CD1c-positive myeloid dendritic cell (primary cell): Measurements from ENCODE around the gene CORO7.

Source experiments
- DNase-seq: peaks from one replicate; pipeline ENCODE4 v3.0.0-alpha.2; 2016; ENCODE audit errors: extremely low spot score

The CORO7 gene

GRCh38 chr16:4307215-4308037, 109.0 kb downstream of the CORO7 start:
- peak; percentile 98 for DNase-seq

GRCh38 chr16:4306470-4307214, 109.8 kb downstream of the CORO7 start:
- no peak for DNase-seq
